GM15510 (cell line): ENCODE data around the gene NOTCH3.

Source experiments
- POLR2A ChIP-seq: IDR thresholded peaks from 3 replicates; pipeline ENCODE4 v1.6.1; 2011; ENCODE audit warnings: borderline replicate concordance; ENCODE audit not compliant: insufficient read length; ENCODE audit errors: extremely low read depth

Gene NOTCH3

GRCh38 chr19:15241259-15241910 is 40.6 kb upstream of the NOTCH3 start:
- no peak for TF ChIP-seq POLR2A

GRCh38 chr19:15240515-15240914 is 39.7 kb upstream of the NOTCH3 start:
- TF ChIP-seq POLR2A, result no peak

GRCh38 chr19:15239337-15239949 is 38.6 kb upstream of the NOTCH3 start:
- TF ChIP-seq POLR2A, result no peak

- no peak for TF ChIP-seq POLR2A
These were observed 37.9 kb upstream of the NOTCH3 start for GRCh38 chr19:15238639-15239155.

GRCh38 chr19:15237759-15238638 is 37.2 kb upstream of the NOTCH3 start:
- TF ChIP-seq POLR2A, result no peak

- no peak for TF ChIP-seq POLR2A
These were observed 36.1 kb upstream of the NOTCH3 start for GRCh38 chr19:15236886-15237285.

- no peak for TF ChIP-seq POLR2A
These were observed 35.0 kb upstream of the NOTCH3 start for GRCh38 chr19:15235781-15236180.

GRCh38 chr19:15234431-15235130 is 33.8 kb upstream of the NOTCH3 start:
- TF ChIP-seq POLR2A, result no peak

- TF ChIP-seq POLR2A, result no peak
These were observed 30.5 kb upstream of the NOTCH3 start for GRCh38 chr19:15231271-15231670.

- TF ChIP-seq POLR2A, result no peak
These were observed 26.5 kb upstream of the NOTCH3 start for GRCh38 chr19:15227261-15227660.

- no peak for TF ChIP-seq POLR2A
These were observed 25.0 kb upstream of the NOTCH3 start for GRCh38 chr19:15225760-15226159.

GRCh38 chr19:15223649-15224361 is 23.0 kb upstream of the NOTCH3 start:
- TF ChIP-seq POLR2A, result no peak

GRCh38 chr19:15222738-15223648 is 22.2 kb upstream of the NOTCH3 start:
- TF ChIP-seq POLR2A, result no peak
